Right hindlimb (tissue), 1 donor: ENCODE data around the gene ZC3H7A.
"Not testable (repeated sequence)": the region's sequence is repeated elsewhere in the genome, so short reads cannot be mapped to it uniquely, and the experiment has no call there.

Source experiments
- DNase-seq: peaks from one replicate; pipeline ENCODE4 v3.0.0-alpha.2; 2018

ZC3H7A gene, protein sequence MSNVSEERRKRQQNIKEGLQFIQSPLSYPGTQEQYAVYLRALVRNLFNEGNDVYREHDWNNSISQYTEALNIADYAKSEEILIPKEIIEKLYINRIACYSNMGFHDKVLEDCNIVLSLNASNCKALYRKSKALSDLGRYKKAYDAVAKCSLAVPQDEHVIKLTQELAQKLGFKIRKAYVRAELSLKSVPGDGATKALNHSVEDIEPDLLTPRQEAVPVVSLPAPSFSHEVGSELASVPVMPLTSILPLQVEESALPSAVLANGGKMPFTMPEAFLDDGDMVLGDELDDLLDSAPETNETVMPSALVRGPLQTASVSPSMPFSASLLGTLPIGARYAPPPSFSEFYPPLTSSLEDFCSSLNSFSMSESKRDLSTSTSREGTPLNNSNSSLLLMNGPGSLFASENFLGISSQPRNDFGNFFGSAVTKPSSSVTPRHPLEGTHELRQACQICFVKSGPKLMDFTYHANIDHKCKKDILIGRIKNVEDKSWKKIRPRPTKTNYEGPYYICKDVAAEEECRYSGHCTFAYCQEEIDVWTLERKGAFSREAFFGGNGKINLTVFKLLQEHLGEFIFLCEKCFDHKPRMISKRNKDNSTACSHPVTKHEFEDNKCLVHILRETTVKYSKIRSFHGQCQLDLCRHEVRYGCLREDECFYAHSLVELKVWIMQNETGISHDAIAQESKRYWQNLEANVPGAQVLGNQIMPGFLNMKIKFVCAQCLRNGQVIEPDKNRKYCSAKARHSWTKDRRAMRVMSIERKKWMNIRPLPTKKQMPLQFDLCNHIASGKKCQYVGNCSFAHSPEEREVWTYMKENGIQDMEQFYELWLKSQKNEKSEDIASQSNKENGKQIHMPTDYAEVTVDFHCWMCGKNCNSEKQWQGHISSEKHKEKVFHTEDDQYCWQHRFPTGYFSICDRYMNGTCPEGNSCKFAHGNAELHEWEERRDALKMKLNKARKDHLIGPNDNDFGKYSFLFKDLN

DNA sequence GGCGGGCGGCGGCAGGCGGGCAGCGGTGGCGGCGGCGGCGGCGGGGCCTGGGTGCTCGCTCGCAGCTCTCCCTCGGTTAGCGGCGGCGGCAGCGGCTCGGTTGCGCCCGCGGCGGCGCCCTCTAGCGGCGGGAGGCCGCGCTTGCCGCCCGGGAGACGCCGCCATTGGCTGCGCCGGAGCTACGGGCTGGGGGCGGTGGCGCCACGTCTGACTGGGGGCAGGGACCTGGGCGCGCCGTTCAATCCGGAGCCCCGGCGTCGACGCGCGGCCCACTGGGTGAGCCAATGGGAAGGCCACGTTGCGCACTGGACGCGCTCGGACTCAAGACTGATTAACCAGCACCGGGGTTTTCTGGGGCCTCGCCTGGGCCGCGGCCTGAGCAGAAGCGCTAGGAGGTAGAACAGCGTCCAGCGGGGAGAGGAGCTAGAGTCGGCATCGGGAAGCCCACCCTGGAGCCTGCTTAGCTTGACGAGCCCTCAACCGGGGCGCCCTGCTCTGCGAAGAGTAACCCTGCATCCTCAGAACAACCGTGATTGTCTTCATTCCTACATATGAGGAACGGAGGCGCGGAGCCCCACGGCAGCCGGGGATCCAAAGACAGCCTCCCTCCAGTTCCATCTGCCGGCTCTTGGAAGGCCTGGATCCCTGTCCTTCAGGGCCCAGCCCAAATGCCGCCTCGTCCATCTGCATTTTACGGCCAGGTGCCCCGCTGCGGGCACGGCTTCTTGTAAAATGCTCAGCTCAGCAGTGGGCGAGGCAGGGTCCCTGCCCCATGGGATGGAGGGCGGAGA, at the start of gene ZC3H7A:
ZC3H7A (minus strand) TSS at position 93 of the 791 bp plus-strand sequence. CDS start 14,904 bp downstream, outside the sequence.
- DNase-seq, result peak; percentile 98

DNA sequence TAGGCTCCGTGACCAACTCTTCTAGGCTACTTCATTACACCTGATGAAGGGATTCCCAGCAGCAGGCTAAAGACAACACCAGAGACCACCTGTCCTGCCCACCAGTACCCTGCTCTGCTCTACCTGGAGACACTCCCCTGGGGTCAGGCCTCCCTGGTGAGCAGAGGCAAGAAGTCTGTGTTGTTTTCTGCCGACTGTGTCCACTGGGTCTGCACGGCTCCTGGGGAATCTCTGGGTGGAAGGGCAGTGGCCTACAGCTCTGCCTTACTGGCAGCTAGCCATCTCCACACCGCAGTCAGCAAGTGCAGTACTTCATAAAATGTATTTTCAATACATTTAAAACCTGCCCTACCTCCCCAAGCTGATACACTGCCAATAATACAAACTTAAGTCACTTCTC, 47.4 kb upstream of the ZC3H7A start:
- no peak for DNase-seq

DNA sequence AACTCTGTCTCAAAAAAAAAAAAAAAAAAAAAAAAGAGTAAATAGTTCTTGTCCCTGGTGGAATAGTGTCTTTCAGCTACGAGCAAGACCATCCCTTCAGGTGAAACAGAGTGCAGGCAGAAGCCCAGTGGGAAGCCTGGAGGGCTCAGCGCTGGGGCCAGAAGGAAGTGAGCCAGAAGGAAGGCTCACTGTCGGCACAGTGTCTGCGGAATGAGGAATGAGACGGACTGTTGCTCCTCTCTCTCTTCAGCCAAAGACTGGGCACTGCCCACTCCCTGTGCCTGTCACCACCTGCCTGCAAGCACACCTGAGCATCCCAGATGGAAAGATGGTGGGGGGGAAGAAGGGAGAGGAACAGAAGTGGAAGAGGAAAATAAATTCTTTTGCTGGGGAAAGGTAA, 46.8 kb upstream of the ZC3H7A start:
- DNase-seq, result no peak

DNA sequence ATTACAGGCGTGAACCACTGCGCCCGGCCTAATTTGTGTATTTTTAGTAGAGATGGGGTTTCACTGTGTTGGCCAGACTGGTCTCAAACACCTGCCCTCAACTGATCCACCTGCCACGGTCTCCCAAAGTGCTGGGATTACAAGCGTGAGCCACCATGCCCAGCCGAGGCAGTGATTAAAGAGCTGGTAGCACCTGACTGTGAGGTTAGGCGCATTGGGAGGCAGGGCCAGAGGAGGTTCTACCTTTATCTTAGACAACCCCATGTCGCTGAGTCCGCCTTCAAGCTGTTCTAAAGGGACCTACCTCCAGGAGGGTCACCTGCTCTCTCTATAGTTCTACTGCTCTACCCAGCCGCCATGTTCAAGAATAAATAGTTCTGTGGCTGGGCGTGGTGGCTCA, 46.1 kb upstream of the ZC3H7A start:
- DNase-seq, result no peak

DNA sequence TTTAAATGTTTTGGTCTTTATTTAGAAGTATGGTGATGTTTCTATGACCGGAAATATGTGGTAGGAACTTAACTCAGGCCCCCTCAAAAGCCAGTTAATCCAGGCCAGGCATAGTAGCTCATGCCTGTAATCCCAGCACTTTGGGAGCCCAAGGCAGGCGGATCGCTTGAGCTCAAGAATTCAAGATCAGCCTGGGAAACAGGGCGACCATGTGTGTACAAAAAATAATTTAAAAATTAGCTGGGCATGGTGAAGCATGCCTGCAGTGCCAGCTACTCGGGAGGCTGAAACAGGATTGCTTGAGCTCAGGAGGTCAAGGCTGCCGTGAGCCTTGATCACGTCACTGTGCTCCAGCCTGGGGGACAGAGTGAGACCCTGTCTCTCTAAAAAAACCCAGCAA, 44.0 kb upstream of the ZC3H7A start:
- DNase-seq, result no peak

DNA sequence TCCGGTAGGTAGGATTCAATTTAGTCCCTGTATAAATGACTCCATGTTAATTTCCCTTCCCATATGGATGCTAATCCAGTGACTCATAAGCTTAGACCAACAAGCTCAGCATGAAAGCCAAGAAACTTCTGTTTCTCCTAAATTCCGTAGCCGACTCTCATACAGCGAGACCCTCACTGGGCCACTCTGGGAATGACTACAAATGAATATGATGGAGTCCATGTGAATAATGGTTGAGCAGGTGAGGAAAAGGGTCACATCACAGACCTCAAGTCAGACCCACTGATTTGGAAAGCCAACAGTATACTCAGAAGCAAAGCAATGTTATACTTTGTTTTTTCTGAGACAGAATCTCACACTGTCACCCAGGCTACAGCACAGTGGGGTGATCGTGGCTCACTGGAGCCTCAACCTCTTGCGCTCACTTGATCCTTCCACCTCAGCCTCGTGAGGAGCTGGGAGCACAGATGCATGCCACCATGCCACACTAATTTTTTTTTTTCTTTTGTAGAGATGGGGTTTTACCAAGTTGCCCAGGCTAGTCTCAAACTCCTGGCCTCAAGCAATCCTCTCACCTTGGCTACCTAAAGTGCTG, 39.7 kb upstream of the ZC3H7A start:
- no peak for DNase-seq

DNA sequence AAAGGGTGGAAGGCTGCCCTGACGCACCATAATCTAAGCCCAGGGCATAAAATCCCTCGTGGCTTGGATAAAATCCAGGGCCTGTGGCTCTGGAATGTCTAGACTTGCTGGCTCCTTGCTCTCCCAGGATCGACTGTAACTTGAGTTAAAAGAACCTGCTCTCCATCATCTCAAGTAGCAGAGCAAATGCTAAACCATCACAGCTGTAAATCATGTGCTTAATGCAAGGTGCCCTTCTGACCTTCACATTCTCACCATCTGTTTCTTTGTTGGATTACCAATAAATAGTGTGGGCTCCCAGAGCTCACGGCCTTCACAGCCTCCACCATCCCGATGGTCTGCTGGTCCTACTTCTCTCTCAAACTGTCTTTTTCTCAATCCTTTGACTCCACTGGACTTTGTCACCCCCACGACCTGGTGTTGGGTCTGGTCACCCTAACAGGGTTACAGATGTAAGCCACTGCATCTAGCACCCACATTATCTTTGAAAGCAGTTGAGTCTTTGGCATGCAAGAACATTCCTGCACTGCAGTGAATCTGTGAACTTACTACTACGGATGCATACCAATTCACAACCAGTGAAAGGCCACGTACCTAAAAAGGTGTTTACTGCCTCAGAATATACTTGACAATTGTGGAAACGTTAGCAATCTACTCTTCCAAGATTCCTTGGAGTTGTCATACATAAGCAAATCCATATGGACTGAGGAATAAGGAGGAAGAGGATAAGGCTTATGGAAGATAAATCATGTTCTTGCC, 39.0 kb upstream of the ZC3H7A start:
- DNase-seq, result no peak

DNA sequence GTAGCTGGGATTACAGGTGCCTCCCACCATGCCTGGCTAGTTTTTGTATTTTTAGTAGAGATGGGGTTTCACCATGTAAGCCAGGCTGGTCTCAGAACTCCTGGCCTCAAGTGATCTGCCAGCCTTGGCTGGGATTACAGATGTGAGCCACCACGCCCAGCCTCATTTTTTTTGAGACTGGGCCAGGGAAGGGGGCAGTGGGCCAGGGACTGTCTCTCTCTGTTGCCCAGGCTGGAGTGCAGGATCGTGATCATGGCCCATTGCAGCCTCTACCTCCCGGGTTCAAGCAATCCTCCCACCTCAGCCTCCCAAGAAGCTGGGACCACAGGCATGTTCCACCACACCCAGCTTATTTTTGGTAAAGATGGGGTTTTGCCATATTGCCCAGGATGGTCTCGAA, 38.3 kb upstream of the ZC3H7A start:
- no peak for DNase-seq

DNA sequence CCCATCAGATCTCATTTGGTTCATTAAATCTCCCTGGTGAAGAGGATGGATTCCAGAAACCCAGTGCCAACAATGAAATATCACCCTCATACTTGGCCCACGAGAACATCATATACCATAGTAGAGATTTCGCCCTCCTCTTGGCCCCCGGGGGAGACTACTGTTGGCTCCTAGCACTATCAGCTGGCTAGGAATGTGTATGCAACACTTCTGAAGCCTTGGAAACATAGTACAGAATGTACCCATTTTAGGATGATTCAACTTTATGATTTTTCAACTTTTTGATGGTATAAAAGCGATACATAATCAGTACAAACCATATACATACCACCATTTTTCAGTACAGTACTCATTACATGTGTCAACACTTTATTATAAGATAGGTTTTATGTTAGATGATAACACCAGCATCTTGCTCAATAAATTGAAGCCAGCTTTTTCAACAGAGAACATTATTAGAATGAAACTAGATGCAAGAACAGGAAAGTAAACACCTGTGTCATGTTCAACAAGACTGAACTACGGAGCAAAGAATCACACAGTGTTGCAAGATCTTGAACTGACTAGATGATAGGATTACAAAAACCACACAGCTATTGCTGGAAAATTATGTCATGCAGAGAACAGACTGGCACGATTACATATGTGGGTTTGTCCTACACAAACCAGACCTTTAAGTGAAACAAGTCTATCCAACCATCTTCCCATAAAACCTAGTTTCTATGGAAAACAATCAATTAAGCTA, 37.1 kb upstream of the ZC3H7A start:
- DNase-seq, result no peak

DNA sequence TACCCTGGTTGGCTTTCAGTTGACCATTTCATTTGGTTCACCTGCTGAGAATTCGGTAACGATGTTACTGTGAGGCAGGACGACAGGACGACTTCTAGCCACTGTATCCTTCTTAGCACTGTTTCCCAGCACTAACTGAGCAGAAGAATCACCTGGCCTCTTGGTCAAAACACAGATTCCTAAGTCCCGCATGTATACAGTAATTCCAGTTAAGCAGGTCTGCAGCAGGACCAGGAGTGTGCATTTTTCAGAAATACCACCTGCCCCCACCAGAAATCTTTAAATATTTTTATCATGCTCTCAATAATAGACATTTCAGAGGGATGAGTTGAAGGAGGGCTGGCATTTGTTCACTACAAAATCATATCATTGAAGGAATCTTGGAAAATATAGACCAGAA, 31.6 kb upstream of the ZC3H7A start:
- no peak for DNase-seq

DNA sequence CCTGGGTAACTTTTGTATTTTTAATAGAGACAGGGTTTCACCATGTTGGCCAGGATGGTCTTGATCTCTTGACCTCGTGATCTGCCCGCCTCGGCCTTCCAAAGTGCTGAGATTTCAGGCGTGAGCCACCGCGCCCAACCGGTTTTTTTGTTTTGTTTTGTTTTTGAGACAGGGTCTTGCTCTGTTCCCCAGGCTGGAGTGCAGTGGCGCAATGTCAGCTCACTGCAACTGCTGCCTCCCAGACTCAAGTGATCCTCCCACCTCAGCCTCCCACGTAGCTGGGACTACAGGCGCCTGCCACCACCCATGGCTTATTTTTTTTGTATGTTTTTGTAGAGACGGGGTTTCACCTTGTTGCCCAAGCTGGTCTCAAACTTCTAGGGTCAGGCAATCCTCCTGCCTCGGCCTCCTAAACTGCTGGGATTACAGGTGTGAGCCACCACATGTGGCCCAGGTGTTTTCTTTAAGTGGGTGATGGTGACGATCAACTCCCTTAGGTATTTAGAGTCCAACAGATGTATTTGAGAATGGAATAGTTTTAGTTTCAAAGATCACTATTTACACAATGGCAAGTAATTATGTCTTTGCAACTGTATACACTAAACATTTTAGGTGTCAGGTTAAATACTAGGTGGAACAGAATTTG, 28.6 kb upstream of the ZC3H7A start:
- DNase-seq, result not testable (repeated sequence)

DNA sequence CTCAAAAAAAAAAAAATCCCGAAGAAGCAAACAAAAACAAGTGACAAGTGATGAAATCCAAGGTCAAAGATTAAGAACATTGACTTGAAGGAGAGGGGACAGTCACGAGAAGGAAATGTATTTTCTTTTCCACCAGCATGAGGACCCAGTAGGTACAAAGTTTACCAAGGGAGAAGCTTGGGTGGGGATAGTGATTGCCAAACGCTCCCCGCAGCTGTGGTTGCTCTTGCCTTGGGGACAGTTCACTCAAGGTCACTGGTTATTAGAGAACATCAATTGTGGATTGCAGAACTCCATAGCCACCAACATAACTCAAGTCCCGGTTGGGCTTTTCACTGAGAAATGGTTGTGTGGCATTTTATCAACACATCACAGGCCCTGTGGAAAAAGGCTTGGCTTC, 27.3 kb upstream of the ZC3H7A start:
- DNase-seq, result no peak

DNA sequence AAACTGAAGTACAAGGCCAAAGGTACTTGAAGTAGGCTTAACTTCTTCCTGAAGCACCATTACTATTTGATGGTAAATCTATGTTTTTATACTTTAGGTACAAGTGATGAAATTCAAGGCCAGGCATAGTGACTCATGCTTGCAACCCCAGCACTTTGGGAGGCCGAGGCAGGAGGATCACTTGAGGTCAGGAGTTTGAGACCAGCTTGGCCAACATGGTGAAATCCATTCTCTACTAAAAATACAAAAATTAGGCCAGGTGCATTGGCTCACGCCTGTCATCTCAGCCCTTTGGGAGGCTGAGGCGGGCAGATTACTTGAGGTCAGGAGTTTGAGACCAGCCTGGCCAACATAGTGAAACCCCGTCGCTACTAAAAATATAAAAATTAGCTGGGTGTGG, 26.6 kb upstream of the ZC3H7A start:
- DNase-seq, result not testable (repeated sequence)

DNA sequence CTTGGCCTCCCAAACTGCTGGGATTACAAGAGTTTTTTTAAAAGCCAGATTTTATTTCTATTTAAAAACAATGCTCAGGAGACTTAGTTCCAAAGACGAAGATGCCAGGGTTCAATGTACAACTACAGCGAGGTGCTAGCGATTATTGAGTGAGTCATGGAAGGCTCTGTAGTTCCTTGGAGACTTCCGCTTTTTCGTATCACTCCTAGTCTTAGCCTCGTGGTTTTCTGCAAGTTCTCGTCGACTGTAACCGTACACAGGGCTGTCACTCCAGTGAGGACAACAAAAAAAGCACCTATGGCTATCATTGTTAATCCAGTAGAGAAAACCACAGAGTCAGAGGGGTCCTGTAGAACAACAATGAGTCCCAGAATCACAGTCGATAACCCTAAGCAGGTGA, 22.7 kb upstream of the ZC3H7A start:
- no peak for DNase-seq

DNA sequence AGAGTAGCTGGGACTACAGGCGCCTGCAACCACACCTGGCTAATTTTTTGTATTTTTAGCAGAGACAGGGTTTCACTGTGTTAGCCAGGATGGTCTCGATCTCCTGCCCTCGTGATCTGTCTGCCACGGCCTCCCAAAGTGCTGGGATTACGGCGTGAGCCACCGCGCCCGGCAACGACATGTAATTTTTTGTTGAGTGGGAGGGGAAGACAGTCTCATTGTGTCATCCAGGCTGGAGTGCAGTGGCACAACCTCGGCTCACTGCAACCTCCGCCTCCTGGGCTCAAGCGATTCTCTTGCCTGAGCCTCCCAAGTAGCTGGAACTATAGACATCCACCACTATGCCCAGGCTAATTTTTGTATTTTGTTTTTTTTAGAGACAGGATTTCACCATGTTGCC, 21.9 kb upstream of the ZC3H7A start:
- DNase-seq, result not testable (repeated sequence)

DNA sequence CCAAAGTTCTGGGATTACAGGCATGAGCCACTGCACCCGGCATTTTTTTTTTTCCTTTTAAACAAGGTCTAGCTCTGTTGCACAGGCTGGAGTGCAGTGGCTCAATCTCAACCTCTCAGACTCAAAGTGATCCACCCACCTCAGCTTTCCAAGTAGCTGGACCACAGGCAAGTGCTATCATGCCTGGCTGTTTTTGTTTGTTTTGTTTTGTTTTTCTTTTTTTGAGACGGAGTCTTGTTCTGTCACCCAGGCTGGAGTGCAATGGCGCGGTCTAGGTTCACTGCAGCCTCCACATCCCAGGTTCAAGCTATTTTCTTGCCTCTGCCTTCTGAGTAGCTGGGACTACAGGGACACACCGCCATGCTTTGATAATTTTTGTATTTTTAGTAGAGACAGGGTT, 19.1 kb upstream of the ZC3H7A start:
- DNase-seq, result no peak

DNA sequence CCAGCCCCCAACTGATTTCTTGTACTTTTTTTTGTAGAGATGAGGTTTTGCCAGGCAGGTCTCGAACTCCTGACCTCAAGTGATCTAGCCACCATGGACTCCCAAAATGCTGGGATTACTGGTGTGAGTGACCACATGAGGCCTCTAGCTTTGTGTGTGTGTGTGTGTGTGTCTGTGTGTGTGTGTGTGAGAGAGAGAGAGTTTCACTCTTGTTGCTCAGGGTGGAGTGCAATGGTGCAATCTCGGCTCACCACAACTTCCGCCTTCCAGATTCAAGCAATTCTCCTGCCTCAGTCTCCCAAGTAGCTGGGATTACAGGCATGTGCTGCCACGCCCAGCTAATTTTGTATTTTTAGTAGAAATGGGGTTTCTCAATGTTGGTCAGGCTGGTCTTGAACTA, 17.7 kb upstream of the ZC3H7A start:
- not testable (repeated sequence) for DNase-seq

DNA sequence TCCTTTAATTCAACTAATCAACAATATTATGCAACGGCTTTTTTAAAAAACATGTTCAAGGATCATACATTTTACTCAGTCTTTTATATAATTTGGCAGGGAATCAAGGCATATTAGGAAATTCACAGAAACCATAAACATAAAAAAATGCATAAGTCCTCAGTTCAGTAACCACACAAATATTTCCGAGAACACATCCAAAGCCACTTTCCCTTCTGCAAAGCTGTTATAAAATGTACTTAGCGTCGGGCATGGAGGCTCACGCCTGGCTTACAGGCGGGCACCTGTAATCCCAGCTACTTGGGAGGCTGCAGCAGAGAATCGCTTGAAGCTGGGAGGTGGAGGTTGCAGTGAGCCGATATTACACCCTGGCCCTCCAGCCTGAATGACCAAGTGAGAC, 9.7 kb upstream of the ZC3H7A start:
- no peak for DNase-seq

DNA sequence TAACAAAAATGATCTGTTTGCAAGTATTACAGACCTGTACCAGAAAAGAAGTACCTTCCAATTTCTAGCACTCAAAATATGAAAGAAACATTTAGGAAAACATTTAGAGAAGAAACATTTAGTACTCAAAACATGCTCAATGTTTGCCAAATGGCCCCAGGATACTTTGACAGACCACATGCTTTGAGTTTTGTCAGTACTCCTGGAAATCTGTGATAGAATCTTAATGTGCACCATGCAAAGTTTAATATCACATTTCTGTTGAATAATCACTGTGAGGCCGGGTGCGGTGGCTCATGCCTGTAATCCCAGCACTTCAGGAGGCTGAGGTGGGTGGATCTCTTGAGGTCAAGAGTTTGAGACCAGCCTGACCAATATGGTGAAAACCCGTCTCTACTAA, 8.5 kb upstream of the ZC3H7A start:
- DNase-seq, result no peak

DNA sequence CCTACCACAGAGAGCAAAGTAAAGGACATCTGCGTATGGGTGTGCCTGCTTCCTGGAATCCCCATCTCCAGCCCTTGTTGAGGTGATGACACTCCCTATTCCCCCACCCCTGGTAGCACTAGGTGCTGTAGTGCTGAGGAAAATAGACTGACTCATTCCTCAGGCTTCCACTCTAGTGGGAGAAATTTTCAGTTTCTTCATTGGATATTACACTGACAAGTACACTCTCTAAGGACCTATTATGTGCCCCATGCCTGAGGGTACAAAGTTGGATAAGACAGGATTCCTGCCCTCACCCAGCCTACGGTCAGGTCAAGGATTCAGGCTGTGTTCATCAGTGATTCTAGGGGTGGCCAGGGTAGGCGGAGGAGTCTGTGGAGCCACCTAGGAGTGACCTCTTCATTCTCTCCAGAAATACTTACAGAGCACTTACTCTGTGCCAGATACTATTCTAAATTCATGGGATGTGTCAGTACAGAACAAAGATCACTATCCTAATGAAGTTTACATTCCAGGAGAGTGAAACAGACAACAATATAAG, 4.5 kb upstream of the ZC3H7A start:
- DNase-seq, result no peak
